ENCODE results near the gene DENND11. TPM values are rescaled to one million over a fixed set of nuclear protein-coding genes. Genes with fewer than 3 reads are reported as not detected.
"Not testable (repeated sequence)": the region's sequence is repeated elsewhere in the genome, so short reads cannot be mapped to it uniquely, and the experiment has no call there.

Gene DENND11
- total RNA-seq, 1 donor from 2014 or later: 2.3 TPM

GRCh38 chr7:141708351-141708750 lies 6.4 kb upstream of the DENND11 start, which contains the start of gene WEE2:
Gene WEE2 (plus strand): TSS chr7:141708353. CDS start chr7:141708759, 406 bp downstream.
- no peak for DNase-seq (ENCODE audit: low read depth)

- DNase-seq (ENCODE audit: low read depth): no peak
Measured at GRCh38 chr7:141706239-141707064, 4.5 kb upstream of the DENND11 start.

- no peak for DNase-seq (ENCODE audit: low read depth)
Measured at GRCh38 chr7:141704741-141705140, 2.8 kb upstream of the DENND11 start.

- no peak for DNase-seq (ENCODE audit: low read depth)
Measured at GRCh38 chr7:141704112-141704511, 2.1 kb upstream of the DENND11 start.

GRCh38 chr7:141702892-141703291 lies 926 bp upstream of the DENND11 start:
- no peak for DNase-seq (ENCODE audit: low read depth)

- DNase-seq (ENCODE audit: low read depth): peak; percentile 35
Measured at GRCh38 chr7:141701489-141702046, 398 bp downstream of the DENND11 start.

- DNase-seq (ENCODE audit: low read depth): peak; percentile 11
Measured at GRCh38 chr7:141700848-141701371, 1.1 kb downstream of the DENND11 start.

- DNase-seq (ENCODE audit: low read depth): no peak
Measured at GRCh38 chr7:141700296-141700847, 1.6 kb downstream of the DENND11 start.

- no peak for DNase-seq (ENCODE audit: low read depth)
Measured at GRCh38 chr7:141699860-141700259, 2.1 kb downstream of the DENND11 start.

GRCh38 chr7:141698247-141699015 lies 3.5 kb downstream of the DENND11 start:
- no peak for DNase-seq (ENCODE audit: low read depth)

GRCh38 chr7:141697211-141697871 lies 4.6 kb downstream of the DENND11 start:
- DNase-seq (ENCODE audit: low read depth): peak; percentile 80

GRCh38 chr7:141696348-141696747 lies 5.6 kb downstream of the DENND11 start:
- no peak for DNase-seq (ENCODE audit: low read depth)

- DNase-seq (ENCODE audit: low read depth): no peak
Measured at GRCh38 chr7:141695803-141696289, 6.1 kb downstream of the DENND11 start.

- no peak for DNase-seq (ENCODE audit: low read depth)
Measured at GRCh38 chr7:141693082-141693481, 8.9 kb downstream of the DENND11 start.

GRCh38 chr7:141691961-141692360 lies 10.0 kb downstream of the DENND11 start:
- no peak for DNase-seq (ENCODE audit: low read depth)

- DNase-seq (ENCODE audit: low read depth): no peak
Measured at GRCh38 chr7:141691540-141691939, 10.4 kb downstream of the DENND11 start.

GRCh38 chr7:141689072-141689825 lies 12.7 kb downstream of the DENND11 start:
- DNase-seq (ENCODE audit: low read depth): not testable (repeated sequence)

GRCh38 chr7:141688043-141688442 lies 13.9 kb downstream of the DENND11 start:
- DNase-seq (ENCODE audit: low read depth): no peak

- DNase-seq (ENCODE audit: low read depth): no peak
Measured at GRCh38 chr7:141686670-141687069, 15.3 kb downstream of the DENND11 start.

GRCh38 chr7:141686074-141686473 lies 15.9 kb downstream of the DENND11 start:
- no peak for DNase-seq (ENCODE audit: low read depth)

Measured in myocyte (in vitro differentiated cells).